Uterus (tissue), 4 donors: Measurements from ENCODE around the gene BPIFB6. TPM values are rescaled to one million over a fixed set of nuclear protein-coding genes. Genes with fewer than 3 reads are reported as not detected.

Source experiments
- DNase-seq, 2 donors: peaks; one replicate each; pipeline ENCODE4 v3.0.0-alpha.2; 2019 to 2020
- H3K27ac ChIP-seq, 2 donors: fragments of 200-600 bp; sonication (generic); 1 replicate in 1 of 2; 2 replicates in 1 of 2; pipeline ENCODE4 v1.5.1; 2016 to 2018
- H3K27me3 ChIP-seq, 2 donors: fragments of 200-600 bp; sonication (generic); one replicate each; pipeline ENCODE4 v1.5.1; 2018 to 2019; ENCODE audit warnings: control low read depth in 1 of 2
- H3K36me3 ChIP-seq, 2 donors: fragments of 200-600 bp; sonication (generic); one replicate each; pipeline ENCODE4 v1.5.1; 2019; ENCODE audit warnings: control low read depth in 1 of 2
- H3K4me1 ChIP-seq, 2 donors: fragments of 200-600 bp; sonication (generic); one replicate each; pipeline ENCODE4 v1.5.1; 2018 to 2019; ENCODE audit warnings: control low read depth in 1 of 2
- H3K4me3 ChIP-seq, 2 donors: fragments of 200-600 bp; sonication (generic); 1 replicate in 1 of 2; 2 replicates in 1 of 2; pipeline ENCODE4 v1.5.1; 2018 to 2019; ENCODE audit warnings: mild to moderate bottlenecking in 1 of 2
- H3K9me3 ChIP-seq, 2 donors: fragments of 200-600 bp; sonication (generic); one replicate each; pipeline ENCODE4 v1.5.1; 2019; ENCODE audit warnings: control low read depth in 1 of 2
- POLR2A ChIP-seq, 2 donors: fragments of 450-650 bp; IDR thresholded peaks; one replicate each; pipeline ENCODE4 v1.6.1; 2016; ENCODE audit warnings: antibody characterized with exemption in 2 of 2, mild to moderate bottlenecking in 1 of 2, moderate library complexity in 1 of 2
- intact Hi-C: fragments of 100-400 bp; cut with DNase I; formaldehyde crosslinking; loops from one replicate; pipeline ENCODE4 v1.15.1; 2023; ENCODE audit warnings: low total_unique reads
- total RNA-seq, 4 donors: library from RNA; depleted of rRNA in 3 of 4; stranded (reverse); fragments of >200 nt in 3 of 4; gene quantifications; one replicate each; pipeline versions ENCODE4 v1.1.0 to v1.2.4, GENCODE V29; 2014 to 2023
- TF ChIP-seq, protein P1 (sequence below), 4 experiments: fragments of 200-600 bp in 2 of 4; fragments of 450-650 bp in 2 of 4; sonication (generic) in 2 of 4; IDR thresholded peaks; one replicate each; pipeline ENCODE4 v1.5.1; 2016 to 2019; ENCODE audit warnings: antibody characterized with exemption in 4 of 4, mild to moderate bottlenecking in 2 of 4, moderate library complexity in 1 of 4
- donor health status: DM: yes; HTN: yes; CAD: no.

Gene BPIFB6
- total RNA-seq, 4 donors from 2014 or later = not detected

DNA sequence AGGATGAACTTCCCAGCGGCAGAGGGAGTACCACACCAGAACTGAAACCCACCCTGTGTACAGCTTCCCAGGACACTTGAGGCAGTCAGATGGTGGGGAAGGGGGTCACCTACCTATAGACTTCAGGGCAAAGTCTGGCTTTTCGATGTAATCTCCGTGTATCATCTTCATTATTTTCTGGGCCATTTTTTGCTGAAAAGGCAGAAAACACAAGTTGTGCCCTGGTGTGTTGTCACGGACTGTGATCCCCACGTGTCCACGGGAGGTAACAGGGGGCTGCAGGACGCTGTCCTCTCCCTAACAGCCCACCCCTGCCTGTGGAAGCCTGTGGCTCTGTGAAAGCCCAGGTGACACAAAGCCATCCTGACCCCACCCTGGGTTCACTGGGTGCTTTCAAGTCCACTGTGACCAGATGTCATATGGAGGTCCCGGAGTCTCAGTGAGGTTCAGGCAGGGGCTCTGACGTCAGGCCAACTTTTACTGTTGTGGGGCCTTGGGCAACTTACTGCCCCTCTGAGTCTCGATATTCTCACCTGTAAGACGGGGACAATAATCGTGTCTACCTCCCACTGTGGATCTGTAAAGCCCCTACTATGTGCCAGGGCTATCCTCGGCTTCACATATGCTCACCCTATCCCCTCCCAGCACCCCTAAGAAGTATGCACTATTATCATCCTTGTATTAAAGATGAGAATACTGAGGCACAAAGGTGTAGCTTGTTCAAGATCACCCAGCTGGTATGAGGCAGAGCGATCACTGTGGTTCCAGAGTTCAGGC, 41.8 kb upstream of the BPIFB6 start:
- no peak for DNase-seq
- Histone ChIP-seq H3K36me3 (no peaks in the 10 kb centered on the region), H3K9me3 (no peaks in the 10 kb centered on the region), H3K27me3 (no peaks in the 10 kb centered on the region), H3K4me3 (no peak overlapping the region), H3K27ac (no peak overlapping the region), H3K4me1 (no peaks in the 10 kb centered on the region)
- intact Hi-C loops = no loop called here
- TF ChIP-seq, protein P1, sequence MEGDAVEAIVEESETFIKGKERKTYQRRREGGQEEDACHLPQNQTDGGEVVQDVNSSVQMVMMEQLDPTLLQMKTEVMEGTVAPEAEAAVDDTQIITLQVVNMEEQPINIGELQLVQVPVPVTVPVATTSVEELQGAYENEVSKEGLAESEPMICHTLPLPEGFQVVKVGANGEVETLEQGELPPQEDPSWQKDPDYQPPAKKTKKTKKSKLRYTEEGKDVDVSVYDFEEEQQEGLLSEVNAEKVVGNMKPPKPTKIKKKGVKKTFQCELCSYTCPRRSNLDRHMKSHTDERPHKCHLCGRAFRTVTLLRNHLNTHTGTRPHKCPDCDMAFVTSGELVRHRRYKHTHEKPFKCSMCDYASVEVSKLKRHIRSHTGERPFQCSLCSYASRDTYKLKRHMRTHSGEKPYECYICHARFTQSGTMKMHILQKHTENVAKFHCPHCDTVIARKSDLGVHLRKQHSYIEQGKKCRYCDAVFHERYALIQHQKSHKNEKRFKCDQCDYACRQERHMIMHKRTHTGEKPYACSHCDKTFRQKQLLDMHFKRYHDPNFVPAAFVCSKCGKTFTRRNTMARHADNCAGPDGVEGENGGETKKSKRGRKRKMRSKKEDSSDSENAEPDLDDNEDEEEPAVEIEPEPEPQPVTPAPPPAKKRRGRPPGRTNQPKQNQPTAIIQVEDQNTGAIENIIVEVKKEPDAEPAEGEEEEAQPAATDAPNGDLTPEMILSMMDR (IDR thresholded peaks at IDR 0.05) = no peak
- no peak for TF ChIP-seq POLR2A (IDR thresholded peaks at IDR 0.05)

DNA sequence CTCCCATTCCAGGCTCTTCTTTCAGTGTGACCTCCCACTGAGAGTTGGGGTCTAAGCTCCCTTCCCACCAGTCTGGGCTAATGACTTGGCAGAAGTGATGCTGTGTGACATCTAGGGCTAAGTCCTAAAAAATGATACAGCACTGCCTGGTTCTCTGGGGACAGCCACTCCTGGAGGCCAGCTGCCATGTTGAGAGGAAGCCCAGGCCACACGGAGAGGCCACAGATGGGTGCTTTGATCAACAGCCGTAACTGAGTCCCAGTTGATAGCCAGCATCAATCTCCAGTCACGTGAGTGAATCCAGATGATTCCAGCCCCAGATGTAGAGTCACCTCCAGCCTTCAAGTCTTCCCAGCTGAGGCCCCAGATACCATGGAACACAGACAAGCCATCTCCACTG, 41.0 kb upstream of the BPIFB6 start:
- H3K4me3 ChIP-seq = no peak overlapping the region
- no peak for DNase-seq
- no peak for TF ChIP-seq POLR2A (IDR thresholded peaks at IDR 0.05)
- TF ChIP-seq, protein P1 (IDR thresholded peaks at IDR 0.05) = no peak
- H3K27me3 ChIP-seq = no peaks in the 10 kb centered on the region
- H3K9me3 ChIP-seq = no peaks in the 10 kb centered on the region
- no peaks in the 10 kb centered on the region for H3K36me3 ChIP-seq
- intact Hi-C loops = no loop called here
- no peaks in the 10 kb centered on the region for H3K4me1 ChIP-seq
- H3K27ac ChIP-seq = no peak overlapping the region

DNA sequence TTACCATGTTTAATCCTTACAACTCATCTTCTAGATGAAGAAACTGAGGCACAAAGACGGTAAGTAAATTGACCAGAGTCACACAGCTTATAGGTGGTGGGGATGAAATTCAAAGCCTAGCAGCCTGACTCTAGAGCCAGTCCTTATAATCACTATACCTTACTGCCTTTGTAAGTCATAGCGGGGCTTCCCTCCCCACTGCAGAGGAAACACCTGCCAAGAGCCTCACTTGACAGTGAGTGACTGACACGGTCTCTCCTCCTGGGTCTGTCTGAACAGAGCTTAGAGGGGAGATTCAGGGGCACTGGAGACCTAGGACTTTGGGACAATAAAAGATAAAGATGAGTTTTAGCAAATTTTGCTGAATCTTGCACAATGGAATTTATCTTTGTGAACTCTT, 40.1 kb upstream of the BPIFB6 start:
- no peaks in the 10 kb centered on the region for H3K27me3 ChIP-seq
- no peaks in the 10 kb centered on the region for H3K4me1 ChIP-seq
- no peak overlapping the region for H3K27ac ChIP-seq
- H3K36me3 ChIP-seq = no peaks in the 10 kb centered on the region
- H3K4me3 ChIP-seq = no peak overlapping the region
- TF ChIP-seq, protein P1 (IDR thresholded peaks at IDR 0.05) = no peak
- TF ChIP-seq POLR2A (IDR thresholded peaks at IDR 0.05) = no peak
- DNase-seq = no peak
- no peaks in the 10 kb centered on the region for H3K9me3 ChIP-seq
- intact Hi-C loops = no loop called here

DNA sequence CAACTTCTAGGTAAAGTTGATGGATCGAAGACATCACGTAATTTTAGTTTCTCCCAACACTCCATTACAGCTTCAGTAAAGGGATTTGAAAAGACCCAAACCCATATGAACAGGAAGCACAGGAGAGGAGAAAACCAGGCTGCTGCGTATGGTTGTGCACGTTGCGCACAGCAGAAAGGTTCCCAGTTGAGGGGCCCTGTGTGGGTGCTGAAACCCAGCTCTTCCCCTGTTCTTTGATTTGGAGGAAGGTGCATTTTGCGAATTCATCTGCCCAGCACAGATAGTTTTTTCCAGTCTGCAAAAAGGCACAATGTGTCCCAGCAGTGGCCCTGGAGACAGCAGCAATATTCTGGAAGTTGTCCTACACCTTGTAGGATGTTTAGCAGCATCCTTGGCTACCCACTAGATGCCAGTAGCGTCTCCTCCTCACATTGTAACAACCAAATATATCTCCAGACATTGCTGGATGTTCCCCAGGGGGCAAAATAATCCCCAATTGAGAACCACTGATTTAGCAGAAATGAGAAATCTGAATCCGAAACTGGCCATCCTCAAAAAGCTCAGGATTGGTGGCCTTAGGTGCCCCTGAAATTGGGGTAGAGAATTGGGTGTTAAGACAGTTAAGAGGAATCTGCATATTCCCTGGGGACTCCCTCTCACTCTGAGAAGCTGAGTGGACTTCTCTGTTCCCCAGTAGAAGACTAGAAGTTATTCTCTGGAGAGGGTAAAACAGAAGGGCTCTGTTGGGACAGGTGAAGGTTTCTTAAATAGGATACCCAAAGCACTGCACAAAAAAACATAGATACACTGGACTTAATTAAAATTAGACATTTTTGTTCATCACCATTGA, 39.4 kb upstream of the BPIFB6 start:
- intact Hi-C loops = no loop called here
- no peaks in the 10 kb centered on the region for H3K9me3 ChIP-seq
- TF ChIP-seq, protein P1 (IDR thresholded peaks at IDR 0.05) = no peak
- no peak for TF ChIP-seq POLR2A (IDR thresholded peaks at IDR 0.05)
- H3K4me3 ChIP-seq = no peak overlapping the region
- no peaks in the 10 kb centered on the region for H3K36me3 ChIP-seq
- no peak for DNase-seq
- no peak overlapping the region for H3K27ac ChIP-seq
- no peaks in the 10 kb centered on the region for H3K4me1 ChIP-seq
- no peaks in the 10 kb centered on the region for H3K27me3 ChIP-seq

DNA sequence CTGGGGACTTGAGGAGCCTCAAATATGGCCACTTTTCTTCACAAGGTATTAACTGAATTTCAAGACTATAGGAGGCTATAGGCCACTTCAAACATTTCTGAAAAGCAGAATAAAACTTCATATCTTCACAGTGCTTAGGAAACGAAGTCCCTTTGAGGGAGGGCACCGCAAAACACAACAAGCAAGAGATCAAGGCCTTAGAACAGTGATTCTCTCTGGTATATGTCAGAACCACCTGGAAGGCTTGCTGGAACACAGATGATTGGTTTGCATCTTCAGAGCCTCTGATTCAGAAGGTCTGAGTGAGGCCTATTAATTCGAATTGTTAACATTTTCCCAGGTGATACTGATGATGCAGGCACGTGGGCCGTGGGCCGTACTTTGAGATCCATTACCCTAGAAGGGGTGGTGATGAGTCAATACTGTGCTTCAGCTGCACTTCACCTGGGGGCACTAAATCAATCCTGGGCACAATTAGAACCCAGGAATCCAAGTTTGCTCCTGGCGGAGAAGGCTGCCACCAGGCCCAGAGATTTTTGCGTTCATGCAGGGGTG, 37.9 kb upstream of the BPIFB6 start:
- Histone ChIP-seq H3K36me3 (no peaks in the 10 kb centered on the region), H3K4me1 (no peaks in the 10 kb centered on the region), H3K27me3 (no peaks in the 10 kb centered on the region), H3K27ac (no peak overlapping the region), H3K4me3 (no peak overlapping the region), H3K9me3 (no peaks in the 10 kb centered on the region)
- DNase-seq = no peak
- TF ChIP-seq, protein P1 (IDR thresholded peaks at IDR 0.05) = no peak
- TF ChIP-seq POLR2A (IDR thresholded peaks at IDR 0.05) = no peak
- intact Hi-C loops = no loop called here
